Mucosa of descending colon (tissue), 3 donors: ENCODE results near the gene PCSK6. TPM values are rescaled to one million over a fixed set of nuclear protein-coding genes. Genes with fewer than 3 reads are reported as not detected.
"Not testable (repeated sequence)": the region's sequence is repeated elsewhere in the genome, so short reads cannot be mapped to it uniquely, and the experiment has no call there.

Experiments
- ATAC-seq: fragments of 200-7000 bp; cut with Tn5 transposase; one replicate; pipeline ENCODE4 v1.9.1; 2020; ENCODE audit warnings: mild to moderate bottlenecking, moderate library complexity
- DNase-seq, 3 donors: peaks; one replicate each; pipeline ENCODE4 v3.0.0-alpha.2; 2020
- H3K36me3 ChIP-seq: fragments of 200-600 bp; one replicate; pipeline ENCODE4 v1.8.0; 2021; ENCODE audit warnings: low read depth, mild to moderate bottlenecking
- H3K4me1 ChIP-seq: fragments of 200-600 bp; one replicate; pipeline ENCODE4 v1.8.0; 2021; ENCODE audit warnings: low read depth, mild to moderate bottlenecking
- H3K4me3 ChIP-seq: fragments of 200-600 bp; one replicate; pipeline ENCODE4 v1.8.0; 2021; ENCODE audit warnings: mild to moderate bottlenecking
- H3K9me3 ChIP-seq: fragments of 200-600 bp; one replicate; pipeline ENCODE4 v1.8.0; 2021; ENCODE audit warnings: mild to moderate bottlenecking
- intact Hi-C, 2 donors: fragments of 100-400 bp; cut with DNase I in 1 of 2; cut with micrococcal nuclease in 1 of 2; formaldehyde crosslinking; loops; one replicate each; pipeline versions ENCODE4 v1.11.0 to v1.11.1; 2022; cut with DNase I, micrococcal nuclease
- total RNA-seq, 3 donors: library from RNA; stranded (reverse); fragmentation: NEBNext Ultra II Directional in 2 of 3; extraction: Animal tissue kit (Norgen Biotek cat#: 25700) in 2 of 3; gene quantifications; one replicate each; pipeline versions ENCODE4 v1.2.1 to v1.2.4, GENCODE V29; 2021 to 2023
- TF ChIP-seq, protein P1 (sequence below): fragments of 200-600 bp; IDR thresholded peaks from one replicate; pipeline ENCODE4 v1.8.0; 2022; ENCODE audit warnings: antibody characterized with exemption, mild to moderate bottlenecking
- donor health status: DM: no; HTN: no; CAD: no; lungs with moderate emphysema.
- donor health status: DM: no; HTN: no; CAD: no.
- donor health status: DM: no; HTN: yes; CAD: no.

The PCSK6 gene
- total RNA-seq, 3 donors from 2014 or later = 21.3 to 58.4 (median 30.3) TPM

DNA sequence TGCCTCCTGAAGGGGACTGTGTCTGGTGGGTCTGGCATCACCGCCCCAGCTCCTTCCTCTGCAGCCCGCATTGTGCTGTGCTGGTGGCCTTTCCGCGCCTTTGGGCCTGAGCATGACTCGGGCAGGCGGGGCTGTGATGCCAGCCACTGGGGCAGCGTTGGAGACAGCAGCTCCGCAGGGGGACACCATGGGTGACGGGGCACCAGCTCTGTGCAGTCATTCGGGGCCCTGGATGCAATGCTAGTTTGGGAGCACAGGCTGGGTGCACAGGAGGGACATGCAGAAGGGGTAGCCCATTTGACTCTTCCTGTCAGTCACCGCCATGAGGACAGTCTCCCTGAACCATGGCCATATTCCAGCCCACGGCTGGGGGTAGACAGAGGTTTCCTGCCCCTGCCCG lies 110.6 kb downstream of the PCSK6 start:
- TF ChIP-seq, protein P1, sequence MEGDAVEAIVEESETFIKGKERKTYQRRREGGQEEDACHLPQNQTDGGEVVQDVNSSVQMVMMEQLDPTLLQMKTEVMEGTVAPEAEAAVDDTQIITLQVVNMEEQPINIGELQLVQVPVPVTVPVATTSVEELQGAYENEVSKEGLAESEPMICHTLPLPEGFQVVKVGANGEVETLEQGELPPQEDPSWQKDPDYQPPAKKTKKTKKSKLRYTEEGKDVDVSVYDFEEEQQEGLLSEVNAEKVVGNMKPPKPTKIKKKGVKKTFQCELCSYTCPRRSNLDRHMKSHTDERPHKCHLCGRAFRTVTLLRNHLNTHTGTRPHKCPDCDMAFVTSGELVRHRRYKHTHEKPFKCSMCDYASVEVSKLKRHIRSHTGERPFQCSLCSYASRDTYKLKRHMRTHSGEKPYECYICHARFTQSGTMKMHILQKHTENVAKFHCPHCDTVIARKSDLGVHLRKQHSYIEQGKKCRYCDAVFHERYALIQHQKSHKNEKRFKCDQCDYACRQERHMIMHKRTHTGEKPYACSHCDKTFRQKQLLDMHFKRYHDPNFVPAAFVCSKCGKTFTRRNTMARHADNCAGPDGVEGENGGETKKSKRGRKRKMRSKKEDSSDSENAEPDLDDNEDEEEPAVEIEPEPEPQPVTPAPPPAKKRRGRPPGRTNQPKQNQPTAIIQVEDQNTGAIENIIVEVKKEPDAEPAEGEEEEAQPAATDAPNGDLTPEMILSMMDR = no peak
- DNase-seq (no peak), ATAC-seq (no peak)
- no peaks in the 10 kb centered on the region for H3K36me3 ChIP-seq
- intact Hi-C loops = no loop called here
- H3K9me3 ChIP-seq = no peaks in the 10 kb centered on the region
- no peaks in the 10 kb centered on the region for H3K4me1 ChIP-seq
- no peak overlapping the region for H3K4me3 ChIP-seq

DNA sequence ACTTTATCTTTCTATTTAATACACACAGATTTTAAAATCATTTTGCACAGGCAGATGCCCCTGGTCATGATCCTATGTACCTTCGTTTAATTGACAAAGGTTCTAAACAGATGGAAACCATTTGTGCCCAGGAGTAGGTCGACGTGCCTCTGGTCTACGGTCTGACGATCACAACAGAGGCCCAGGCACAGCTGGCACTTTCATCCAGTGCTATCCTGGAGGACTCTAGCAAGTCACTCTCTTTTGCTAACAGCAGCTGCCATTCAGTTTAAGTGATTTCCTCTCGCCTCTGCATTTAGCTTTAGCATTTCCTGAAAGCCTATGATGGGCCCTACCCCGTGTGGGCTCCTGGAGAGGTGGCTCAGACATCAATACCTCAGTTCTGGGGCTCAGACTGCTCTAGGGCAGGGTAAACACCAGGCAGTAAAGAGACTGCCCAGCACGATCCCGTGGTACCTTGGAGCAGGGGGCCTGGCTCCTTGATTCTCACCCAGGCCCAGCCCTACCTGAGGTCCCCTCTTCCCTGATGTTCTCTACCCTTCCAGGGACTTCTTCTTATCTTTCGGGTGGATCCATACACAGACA lies 111.2 kb downstream of the PCSK6 start:
- H3K4me3 ChIP-seq = no peak overlapping the region
- H3K4me1 ChIP-seq = peaks cover 2% of the 10 kb centered on the region
- ATAC-seq (no peak), DNase-seq (no peak)
- intact Hi-C loops = no loop called here
- no peaks in the 10 kb centered on the region for H3K9me3 ChIP-seq
- H3K36me3 ChIP-seq = no peaks in the 10 kb centered on the region
- TF ChIP-seq, protein P1 = no peak

DNA sequence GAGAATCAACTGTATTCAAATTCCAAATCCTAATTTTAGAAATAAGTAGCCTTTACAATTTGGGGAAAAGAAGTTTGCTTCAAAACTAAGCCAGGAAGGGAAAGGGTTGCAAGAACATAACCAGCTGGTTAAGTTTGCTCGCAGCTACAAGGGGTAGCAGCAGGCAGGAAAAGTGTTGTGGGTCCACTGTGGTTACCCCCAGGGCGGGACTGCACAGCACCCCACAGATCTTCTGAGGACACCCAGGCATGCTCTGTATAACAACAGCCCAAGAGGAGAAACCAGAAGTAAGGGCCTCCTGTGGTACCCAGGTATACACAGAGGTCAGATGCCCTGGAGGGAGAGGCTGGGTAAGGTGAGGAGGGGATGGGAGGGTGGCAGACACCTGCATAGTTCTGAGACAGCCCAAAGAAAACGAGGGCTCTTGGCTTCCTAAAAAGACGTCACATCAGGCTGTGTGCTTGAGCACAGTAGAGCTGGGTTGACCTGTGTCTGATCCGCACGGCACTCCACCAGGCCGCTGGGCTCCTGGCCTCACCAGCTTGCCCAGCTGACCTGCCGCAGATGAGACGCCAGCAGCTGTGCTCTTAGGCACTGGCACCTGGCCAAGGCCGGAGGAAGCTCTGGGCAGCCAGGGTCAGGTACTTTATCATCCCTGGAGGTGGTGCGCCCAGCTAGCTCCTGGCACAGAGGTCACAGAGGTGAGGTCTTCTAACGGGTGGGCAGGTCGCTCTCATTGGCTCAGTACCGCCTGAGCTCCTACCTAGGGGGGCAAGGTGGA lies 112.7 kb downstream of the PCSK6 start:
- no peak for ATAC-seq
- TF ChIP-seq, protein P1 = no peak
- Histone ChIP-seq H3K4me1 (peaks cover 15% of the 10 kb centered on the region), H3K4me3 (no peak overlapping the region), H3K36me3 (no peaks in the 10 kb centered on the region), H3K9me3 (no peaks in the 10 kb centered on the region)
- DNase-seq = no peak
- intact Hi-C loops = no loop called here

DNA sequence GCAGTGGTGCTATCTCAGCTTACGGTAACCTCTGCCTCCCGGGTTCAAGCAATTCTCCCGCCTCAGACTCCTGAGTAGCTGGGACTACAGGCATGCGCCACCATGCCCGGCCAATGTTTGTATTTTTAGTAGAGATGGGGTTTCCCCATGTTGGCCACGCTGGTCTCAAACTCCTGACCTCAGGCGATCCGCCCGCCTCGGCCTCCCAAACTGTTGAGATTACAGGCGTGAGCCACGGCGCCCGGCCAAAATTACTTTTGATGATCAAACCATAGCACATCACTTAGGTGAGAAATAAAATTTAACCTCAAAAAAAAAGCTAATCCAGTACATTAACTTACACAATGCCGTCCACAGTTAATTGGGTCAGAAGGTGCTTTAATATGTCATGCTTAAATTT lies 114.5 kb downstream of the PCSK6 start:
- DNase-seq, ATAC-seq, H3K9me3 ChIP-seq, H3K4me3 ChIP-seq, H3K36me3 ChIP-seq, intact Hi-C loops: not testable (repeated sequence)
- peaks cover 15% of the 10 kb centered on the region for H3K4me1 ChIP-seq

DNA sequence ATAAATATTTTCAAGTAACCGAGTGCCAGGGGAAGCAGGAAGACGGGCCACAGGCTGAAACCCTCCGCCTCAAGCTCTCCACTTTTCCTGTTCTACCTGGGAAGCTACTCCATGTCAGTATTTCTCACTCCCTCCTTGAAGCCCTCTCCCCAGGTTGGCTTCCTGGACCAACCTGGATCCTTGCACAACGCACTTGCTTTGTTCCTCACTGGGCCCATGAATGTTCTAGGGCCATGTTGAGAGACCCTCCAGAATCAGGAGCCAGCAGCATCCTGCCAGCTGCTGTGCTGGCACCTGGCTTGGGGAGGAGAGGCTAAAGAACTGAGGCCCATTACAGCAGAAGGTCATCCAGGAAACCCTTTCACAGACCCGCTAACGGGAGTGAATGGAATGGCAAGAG lies 115.2 kb downstream of the PCSK6 start:
- H3K36me3 ChIP-seq = no peaks in the 10 kb centered on the region
- no peak overlapping the region for H3K4me3 ChIP-seq
- H3K4me1 ChIP-seq = peaks cover 15% of the 10 kb centered on the region
- intact Hi-C loops = no loop called here
- DNase-seq (no peak), ATAC-seq (no peak)
- H3K9me3 ChIP-seq = no peaks in the 10 kb centered on the region
- TF ChIP-seq, protein P1 = no peak

DNA sequence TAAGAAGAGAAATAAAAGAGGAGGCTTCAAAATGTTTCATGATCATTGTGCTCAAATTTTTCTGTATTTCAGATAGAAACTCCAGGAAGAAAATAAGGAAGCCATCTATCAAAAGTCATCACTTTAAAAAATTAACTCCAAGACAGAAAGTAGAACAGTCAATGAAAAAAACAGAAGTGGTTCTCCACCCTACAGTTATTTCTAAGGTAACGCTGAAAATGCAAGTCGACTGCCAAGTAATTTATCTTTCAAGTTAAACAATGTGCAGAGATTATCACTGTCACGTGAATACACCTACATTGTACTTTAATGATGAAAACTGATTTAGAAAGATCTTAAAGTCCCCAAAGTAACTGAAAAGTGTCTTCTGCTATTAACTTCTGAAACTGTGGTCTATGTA lies 115.9 kb downstream of the PCSK6 start:
- no peak for ATAC-seq
- Histone ChIP-seq H3K9me3 (no peaks in the 10 kb centered on the region), H3K4me3 (no peak overlapping the region), H3K36me3 (no peaks in the 10 kb centered on the region), H3K4me1 (peaks cover 15% of the 10 kb centered on the region)
- intact Hi-C loops = no loop called here
- TF ChIP-seq, protein P1 = no peak
- DNase-seq = no peak
